HCT116 (cell line): ENCODE measurements around the gene EMILIN2.

Experiments
- CBX3 ChIP-seq: IDR thresholded peaks from 2 replicates; pipeline ENCODE4 v1.6.1; 2012; ENCODE audit warnings: low read depth
- CEBPB ChIP-seq: IDR thresholded peaks from 2 replicates; pipeline ENCODE4 v1.6.1; 2012; ENCODE audit warnings: low read depth
- CTCF ChIP-seq, 3 experiments: fragments of 200-600 bp in 1 of 3; sonication (generic) in 1 of 3; IDR thresholded peaks in 2 of 3; conservative IDR thresholded peaks in 1 of 3; 2 replicates each; pipeline ENCODE4 v1.5.1; 2012 to 2017; ENCODE audit warnings: low read depth in 2 of 3, low read length in 2 of 3, antibody characterized with exemption in 1 of 3, borderline replicate concordance in 1 of 3, control low read depth in 1 of 3, mild to moderate bottlenecking in 1 of 3, mixed read lengths in 1 of 3, mixed run types in 1 of 3, moderate library complexity in 1 of 3; ENCODE audit not compliant: insufficient read depth in 1 of 3
- ELF1 ChIP-seq: IDR thresholded peaks from 2 replicates; pipeline ENCODE4 v1.6.1; 2012; ENCODE audit warnings: low read depth, borderline replicate concordance
- EZH2 ChIP-seq: fragments of 200-600 bp; sonication (generic); IDR thresholded peaks from 2 replicates; pipeline ENCODE4 v1.6.1; 2017; ENCODE audit warnings: antibody characterized with exemption, mixed run types
- EZH2phosphoT487 ChIP-seq: fragments of 200-600 bp; IDR thresholded peaks from 2 replicates; pipeline ENCODE4 v1.6.1; 2018; ENCODE audit warnings: antibody characterized with exemption, borderline replicate concordance
- POLR2A ChIP-seq: IDR thresholded peaks from 2 replicates; pipeline ENCODE4 v1.7.0; 2011; ENCODE audit warnings: borderline replicate concordance; ENCODE audit not compliant: insufficient read depth, insufficient read length; ENCODE audit errors: extremely low read depth
- POLR2AphosphoS5 ChIP-seq: IDR thresholded peaks from 2 replicates; pipeline ENCODE4 v1.6.1; 2011; ENCODE audit warnings: mild to moderate bottlenecking, low read depth, low read length, moderate library complexity
- SRF ChIP-seq: IDR thresholded peaks from 2 replicates; pipeline ENCODE4 v1.6.1; 2012; ENCODE audit warnings: low read depth
- YY1 ChIP-seq: IDR thresholded peaks from 2 replicates; pipeline ENCODE4 v1.6.1; 2011; ENCODE audit warnings: low read length, low read depth, moderate library complexity, mild to moderate bottlenecking; ENCODE audit not compliant: insufficient replicate concordance; ENCODE audit errors: extremely low read depth
- ZNF274 ChIP-seq: fragments of 200-500 bp; sonication (Bioruptor generic); IDR thresholded peaks from 2 replicates; pipeline ENCODE4 v1.6.1; 2014; ENCODE audit warnings: mild to moderate bottlenecking, low read depth, low read length, inconsistent platforms
- TF ChIP-seq, protein P1 (sequence below): IDR thresholded peaks from 2 replicates; pipeline ENCODE4 v1.6.1; 2012

GRCh38 chr18:2963048-2963447, 116.2 kb downstream of the EMILIN2 start:
- TF ChIP-seq CBX3 (no peak), CTCF (IDR thresholded peaks at IDR 0.05 in 2 of 3, conservative IDR thresholded peaks at IDR 0.05 in 1 of 3; ENCODE audit: borderline replicate concordance in 1 of 3, insufficient read depth in 1 of 3, low read depth in 2 of 3, low read length in 2 of 3) (no peak), CEBPB (no peak), POLR2A (no peak), YY1 (no peak), EZH2 (no peak), ZNF274 (no peak), ELF1 (no peak), POLR2AphosphoS5 (no peak), SRF (no peak), EZH2phosphoT487 (no peak)
- TF ChIP-seq, protein P1, sequence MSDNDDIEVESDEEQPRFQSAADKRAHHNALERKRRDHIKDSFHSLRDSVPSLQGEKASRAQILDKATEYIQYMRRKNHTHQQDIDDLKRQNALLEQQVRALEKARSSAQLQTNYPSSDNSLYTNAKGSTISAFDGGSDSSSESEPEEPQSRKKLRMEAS, result no peak
